Thyroid gland (tissue), 4 donors: ENCODE measurements around the gene TAOK1. TPM values are rescaled to one million over a fixed set of nuclear protein-coding genes. Genes with fewer than 3 reads are reported as not detected.

Experiments
- DNase-seq, 2 donors: peaks; one replicate each; pipeline ENCODE4 v3.0.0-alpha.2; 2019
- H3K27ac ChIP-seq, 3 donors: fragments of 200-600 bp; sonication (generic); 1 replicate in 2 of 3; 2 replicates in 1 of 3; pipeline ENCODE4 v1.5.1; 2016 to 2019; ENCODE audit warnings: mild to moderate bottlenecking in 1 of 3, moderate library complexity in 1 of 3
- H3K27me3 ChIP-seq: fragments of 200-600 bp; sonication (generic); one replicate; pipeline ENCODE4 v1.5.1; 2019
- H3K36me3 ChIP-seq, 2 donors: fragments of 200-600 bp; sonication (generic); one replicate each; pipeline ENCODE4 v1.5.1; 2016 to 2019
- H3K4me1 ChIP-seq, 2 donors: fragments of 200-600 bp; sonication (generic); one replicate each; pipeline ENCODE4 v1.5.1; 2017 to 2019
- H3K4me3 ChIP-seq, 3 donors: fragments of 200-600 bp; sonication (generic); replicated peaks in 1 of 3; 1 replicate in 2 of 3; 2 replicates in 1 of 3; pipeline ENCODE4 v1.5.1; 2016; ENCODE audit warnings: mild to moderate bottlenecking in 1 of 3
- H3K9me3 ChIP-seq: fragments of 200-600 bp; sonication (generic); one replicate; pipeline ENCODE4 v1.5.1; 2017
- POLR2A ChIP-seq, 2 donors: fragments of 450-650 bp; IDR thresholded peaks; one replicate each; pipeline ENCODE4 v1.6.1; 2017; ENCODE audit warnings: antibody characterized with exemption in 2 of 2, mild to moderate bottlenecking in 2 of 2, moderate library complexity in 1 of 2
- WGBS, 2 donors: methylation state at CpG; one replicate each; pipeline ENCODE4 v1.1.5; 2017; 5-methylcytosine and 5-hydroxymethylcytosine counted together
- intact Hi-C: fragments of 100-400 bp; cut with DNase I; formaldehyde crosslinking; loops from one replicate; pipeline ENCODE4 v1.15.1; 2023
- total RNA-seq, 4 donors: library from RNA; depleted of rRNA; stranded (reverse); fragments of >200 nt; gene quantifications; one replicate each; pipeline ENCODE4 v1.2.3, GENCODE V29; 2016
- TF ChIP-seq, protein P1 (sequence below), 6 experiments: fragments of 200-600 bp in 3 of 6; fragments of 450-650 bp in 3 of 6; sonication (generic) in 3 of 6; IDR thresholded peaks; one replicate each; pipeline ENCODE4 v1.5.1; 2016 to 2019; ENCODE audit warnings: antibody characterized with exemption in 6 of 6, mild to moderate bottlenecking in 2 of 6, inconsistent platforms in 1 of 6, moderate library complexity in 1 of 6

TAOK1 gene
- total RNA-seq, 4 donors from 2014 or later = 62.9 to 87.5 (median 68.8) TPM

- TF ChIP-seq, protein P1, sequence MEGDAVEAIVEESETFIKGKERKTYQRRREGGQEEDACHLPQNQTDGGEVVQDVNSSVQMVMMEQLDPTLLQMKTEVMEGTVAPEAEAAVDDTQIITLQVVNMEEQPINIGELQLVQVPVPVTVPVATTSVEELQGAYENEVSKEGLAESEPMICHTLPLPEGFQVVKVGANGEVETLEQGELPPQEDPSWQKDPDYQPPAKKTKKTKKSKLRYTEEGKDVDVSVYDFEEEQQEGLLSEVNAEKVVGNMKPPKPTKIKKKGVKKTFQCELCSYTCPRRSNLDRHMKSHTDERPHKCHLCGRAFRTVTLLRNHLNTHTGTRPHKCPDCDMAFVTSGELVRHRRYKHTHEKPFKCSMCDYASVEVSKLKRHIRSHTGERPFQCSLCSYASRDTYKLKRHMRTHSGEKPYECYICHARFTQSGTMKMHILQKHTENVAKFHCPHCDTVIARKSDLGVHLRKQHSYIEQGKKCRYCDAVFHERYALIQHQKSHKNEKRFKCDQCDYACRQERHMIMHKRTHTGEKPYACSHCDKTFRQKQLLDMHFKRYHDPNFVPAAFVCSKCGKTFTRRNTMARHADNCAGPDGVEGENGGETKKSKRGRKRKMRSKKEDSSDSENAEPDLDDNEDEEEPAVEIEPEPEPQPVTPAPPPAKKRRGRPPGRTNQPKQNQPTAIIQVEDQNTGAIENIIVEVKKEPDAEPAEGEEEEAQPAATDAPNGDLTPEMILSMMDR (IDR thresholded peaks at IDR 0.05) = no peak
- no peak for TF ChIP-seq POLR2A (IDR thresholded peaks at IDR 0.05)
- Histone ChIP-seq H3K4me1 (no peaks in the 10 kb centered on the region), H3K36me3 (no peaks in the 10 kb centered on the region), H3K4me3 (no peak overlapping the region), H3K27me3 (no peaks in the 10 kb centered on the region), H3K9me3 (no peaks in the 10 kb centered on the region), H3K27ac (no peak overlapping the region)
- WGBS, 2 donors = 81 to 90% methylated on average over 2 of the region's 2 CpGs
- no peak for DNase-seq
- intact Hi-C loops = no loop called here
These were observed 38.0 kb upstream of the TAOK1 start for GRCh38 chr17:29352146-29352545.

DNA sequence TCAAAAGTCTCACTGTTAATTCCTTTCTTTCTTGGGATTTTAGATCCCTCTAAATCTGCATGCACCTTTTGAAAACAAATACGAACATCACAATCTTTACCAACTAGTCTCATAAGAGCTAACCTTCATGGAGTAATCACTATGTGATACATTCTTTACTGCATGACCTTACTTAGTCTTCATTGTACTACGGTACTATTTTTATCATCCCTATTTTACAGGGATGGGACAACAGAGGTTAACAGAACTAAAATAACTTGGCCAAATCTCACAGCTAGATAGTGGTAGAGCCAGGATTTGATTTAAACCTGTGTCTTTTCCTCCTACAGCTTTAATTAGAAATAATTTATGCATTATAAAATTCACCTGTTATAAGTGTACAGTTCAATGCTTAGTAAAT, 32.9 kb upstream of the TAOK1 start:
- Histone ChIP-seq H3K4me1 (no peaks in the 10 kb centered on the region), H3K36me3 (no peaks in the 10 kb centered on the region), H3K4me3 (no peak overlapping the region), H3K9me3 (no peaks in the 10 kb centered on the region), H3K27me3 (no peaks in the 10 kb centered on the region), H3K27ac (no peak overlapping the region)
- WGBS, 2 donors = 85 to 89% methylated on average over 2 of the region's 2 CpGs
- DNase-seq = no peak
- intact Hi-C loops = no loop called here
- TF ChIP-seq POLR2A (IDR thresholded peaks at IDR 0.05) = no peak
- TF ChIP-seq, protein P1 (IDR thresholded peaks at IDR 0.05) = no peak

DNA sequence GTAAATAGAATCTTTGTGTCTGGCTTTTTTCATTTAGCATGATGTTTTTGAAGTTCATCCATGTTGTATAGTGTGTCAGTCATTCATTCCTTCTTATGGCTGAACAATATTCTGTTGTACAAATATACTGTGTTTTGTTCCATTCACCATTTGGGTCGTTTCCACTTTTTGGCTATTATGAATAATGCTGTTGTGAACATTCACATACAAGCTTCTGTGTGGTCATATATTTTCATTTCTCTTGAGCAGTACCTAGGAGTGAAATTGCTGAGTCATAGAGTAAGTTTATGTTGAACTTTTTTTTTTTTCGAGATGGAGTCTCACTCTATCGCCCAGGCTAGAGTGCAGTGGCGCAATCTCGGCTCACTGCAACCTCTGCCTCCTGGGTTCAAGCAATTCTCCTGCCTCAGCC, 32.3 kb upstream of the TAOK1 start:
- intact Hi-C loops = no loop called here
- 77 to 79% methylated on average over 5 of the region's 5 CpGs for WGBS, 2 donors
- Histone ChIP-seq H3K36me3 (no peaks in the 10 kb centered on the region), H3K4me1 (no peaks in the 10 kb centered on the region), H3K9me3 (no peaks in the 10 kb centered on the region), H3K4me3 (no peak overlapping the region), H3K27me3 (no peaks in the 10 kb centered on the region), H3K27ac (no peak overlapping the region)
- no peak for DNase-seq
- TF ChIP-seq, protein P1 (IDR thresholded peaks at IDR 0.05) = no peak
- TF ChIP-seq POLR2A (IDR thresholded peaks at IDR 0.05) = no peak

DNA sequence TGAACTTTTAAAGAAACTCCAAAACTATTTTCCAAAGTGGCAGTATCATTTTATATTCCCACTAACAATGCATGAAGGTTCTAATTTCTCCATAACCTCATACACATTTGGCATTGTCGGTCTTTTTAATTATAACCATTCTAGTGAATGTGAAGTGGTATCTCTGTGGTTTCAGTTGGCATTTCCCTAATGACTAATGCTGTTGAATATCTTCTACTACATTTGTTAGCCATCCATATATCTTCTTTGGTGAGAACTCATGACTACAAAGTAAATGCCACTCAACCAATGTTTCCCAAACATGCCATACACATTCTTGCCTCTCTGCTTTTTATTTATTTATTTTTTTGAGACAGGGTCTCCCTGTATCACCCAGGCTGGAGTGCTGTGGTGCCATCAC, 31.7 kb upstream of the TAOK1 start:
- Histone ChIP-seq H3K4me1 (no peaks in the 10 kb centered on the region), H3K27me3 (no peaks in the 10 kb centered on the region), H3K36me3 (no peaks in the 10 kb centered on the region), H3K27ac (no peak overlapping the region), H3K9me3 (no peaks in the 10 kb centered on the region), H3K4me3 (no peak overlapping the region)
- no peak for DNase-seq
- intact Hi-C loops = no loop called here
- 93 to 97% methylated on average over 1 of the region's 1 CpG for WGBS, 2 donors
- no peak for TF ChIP-seq POLR2A (IDR thresholded peaks at IDR 0.05)
- TF ChIP-seq, protein P1 (IDR thresholded peaks at IDR 0.05) = no peak

DNA sequence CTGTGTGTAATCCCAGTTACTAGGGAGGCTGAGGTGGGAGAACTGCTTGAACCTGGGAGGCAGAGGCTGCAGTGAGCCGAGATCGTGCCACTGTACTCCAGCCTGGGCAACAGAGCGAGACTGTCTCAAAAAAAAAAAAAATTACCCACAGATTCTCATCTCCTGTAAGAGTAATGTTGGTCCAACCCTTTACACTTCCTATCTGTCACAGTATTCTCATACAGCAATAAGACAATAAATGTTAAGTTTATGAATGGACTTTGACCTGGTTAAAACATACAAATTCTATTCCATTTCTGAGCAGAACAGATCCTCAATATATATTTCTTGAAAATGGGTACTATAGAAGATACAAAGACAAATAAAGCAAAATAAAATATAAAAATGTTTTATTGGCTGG, 30.4 kb upstream of the TAOK1 start:
- TF ChIP-seq, protein P1 (IDR thresholded peaks at IDR 0.05) = no peak
- Histone ChIP-seq H3K27me3 (no peaks in the 10 kb centered on the region), H3K4me3 (no peak overlapping the region), H3K9me3 (no peaks in the 10 kb centered on the region), H3K27ac (no peak overlapping the region), H3K36me3 (no peaks in the 10 kb centered on the region), H3K4me1 (no peaks in the 10 kb centered on the region)
- 81 to 88% methylated on average over 3 of the region's 3 CpGs for WGBS, 2 donors
- DNase-seq = no peak
- intact Hi-C loops = no loop called here
